Brain microvascular endothelial cell (primary cell): ENCODE measurements around the gene SLC30A1.

Experiments
- DNase-seq: peaks from one replicate; pipeline ENCODE4 v3.0.0-alpha.2; 2020
- H3K27ac ChIP-seq: fragments of 250-450 bp; sonication (Bioruptor Pico); 2 replicates; pipeline ENCODE4 v1.5.1; 2020; ENCODE audit warnings: mild to moderate bottlenecking, moderate library complexity
- H3K27me3 ChIP-seq: fragments of 250-450 bp; sonication (Bioruptor Pico); replicated peaks from 2 replicates; pipeline ENCODE4 v1.5.1; 2020; ENCODE audit warnings: mild to moderate bottlenecking
- H3K36me3 ChIP-seq: fragments of 250-450 bp; sonication (Bioruptor Pico); replicated peaks from 2 replicates; pipeline ENCODE4 v1.5.1; 2020; ENCODE audit warnings: mild to moderate bottlenecking
- H3K4me3 ChIP-seq: 2 replicates; pipeline ENCODE4 v1.5.1; 2011; ENCODE audit warnings: low read depth, mild to moderate bottlenecking, control low read depth, low read length, moderate library complexity
- CTCF ChIP-seq: IDR thresholded peaks from 2 replicates; pipeline ENCODE4 v1.5.1; 2011; ENCODE audit warnings: low read depth, mild to moderate bottlenecking, moderate library complexity, low read length, control low read depth, inconsistent platforms; ENCODE audit errors: missing control alignments
- in situ Hi-C: cut with HindIII; loops from 2 replicates; pipeline ENCODE4 v1.10.0; 2017; ENCODE audit warnings: low sequenced_read_pairs, low pct_ligation_motif_present

Gene SLC30A1

GRCh38 chr1:211606332-211606913 is 27.5 kb upstream of the SLC30A1 start:
- no peak for DNase-seq
- Histone ChIP-seq H3K27ac (no peak overlapping the region), H3K36me3 (no peaks in the 10 kb centered on the region), H3K27me3 (no peaks in the 10 kb centered on the region), H3K4me3 (no peak overlapping the region)
- no peak for TF ChIP-seq CTCF
- in situ Hi-C loops, result no loop called here

GRCh38 chr1:211605603-211606331 is 26.8 kb upstream of the SLC30A1 start:
- Histone ChIP-seq H3K4me3 (no peak overlapping the region), H3K27ac (no peak overlapping the region), H3K27me3 (no peaks in the 10 kb centered on the region), H3K36me3 (no peaks in the 10 kb centered on the region)
- in situ Hi-C loops, result no loop called here
- no peak for TF ChIP-seq CTCF
- no peak for DNase-seq

GRCh38 chr1:211605034-211605433 is 26.1 kb upstream of the SLC30A1 start:
- Histone ChIP-seq H3K36me3 (no peaks in the 10 kb centered on the region), H3K4me3 (no peak overlapping the region), H3K27ac (no peak overlapping the region), H3K27me3 (no peaks in the 10 kb centered on the region)
- DNase-seq, result no peak
- in situ Hi-C loops, result no loop called here
- TF ChIP-seq CTCF, result no peak

- no peaks in the 10 kb centered on the region for H3K36me3 ChIP-seq
- in situ Hi-C loops, result no loop called here
- DNase-seq, result no peak
- no peak for TF ChIP-seq CTCF
- H3K4me3 ChIP-seq, result no peak overlapping the region
- H3K27me3 ChIP-seq, result no peaks in the 10 kb centered on the region
- H3K27ac ChIP-seq, result no peak overlapping the region
Observed at GRCh38 chr1:211604548-211604947, 25.6 kb upstream of the SLC30A1 start.

GRCh38 chr1:211603713-211604112 is 24.8 kb upstream of the SLC30A1 start:
- Histone ChIP-seq H3K36me3 (no peaks in the 10 kb centered on the region), H3K27me3 (no peaks in the 10 kb centered on the region), H3K4me3 (no peak overlapping the region), H3K27ac (no peak overlapping the region)
- in situ Hi-C loops, result no loop called here
- no peak for DNase-seq
- TF ChIP-seq CTCF, result no peak
